Stimulated activated naive CD8-positive, alpha-beta T cell treated with anti-CD3 and anti-CD28 coated beads, Interleukin-15, amount 100 ng/mL, for 72 hours (primary cell): Measurements from ENCODE around the gene TRMT2A.
"Not testable (repeated sequence)": the region's sequence is repeated elsewhere in the genome, so short reads cannot be mapped to it uniquely, and the experiment has no call there.

Source experiments
- ATAC-seq: fragments of 150-1000 bp; cut with Tn5 transposase; 2 replicates; pipeline ENCODE4 v1.10.0; 2021; ENCODE audit warnings: mild to moderate bottlenecking, moderate library complexity
- DNase-seq, 2 donors: peaks; one replicate each; pipeline ENCODE4 v3.0.0; 2021 to 2022
- H3K27ac Mint-ChIP-seq, 2 donors: one replicate each; pipeline ENCODE4 v1.8.0; 2022; ENCODE audit warnings: mild to moderate bottlenecking in 2 of 2, mixed read lengths in 2 of 2, moderate library complexity in 2 of 2
- H3K27me3 Mint-ChIP-seq: one replicate; pipeline ENCODE4 v1.8.0; 2022; ENCODE audit warnings: mixed read lengths
- H3K4me1 Mint-ChIP-seq: one replicate; pipeline ENCODE4 v1.8.0; 2022; ENCODE audit warnings: mild to moderate bottlenecking, mixed read lengths
- H3K4me3 Mint-ChIP-seq, 2 donors: one replicate each; pipeline ENCODE4 v1.8.0; 2022; ENCODE audit warnings: mild to moderate bottlenecking in 2 of 2, mixed read lengths in 2 of 2, moderate library complexity in 1 of 2
- H3K9me3 Mint-ChIP-seq, 2 donors: one replicate each; pipeline ENCODE4 v1.8.0; 2022; ENCODE audit warnings: mixed read lengths in 2 of 2

The TRMT2A gene

DNA sequence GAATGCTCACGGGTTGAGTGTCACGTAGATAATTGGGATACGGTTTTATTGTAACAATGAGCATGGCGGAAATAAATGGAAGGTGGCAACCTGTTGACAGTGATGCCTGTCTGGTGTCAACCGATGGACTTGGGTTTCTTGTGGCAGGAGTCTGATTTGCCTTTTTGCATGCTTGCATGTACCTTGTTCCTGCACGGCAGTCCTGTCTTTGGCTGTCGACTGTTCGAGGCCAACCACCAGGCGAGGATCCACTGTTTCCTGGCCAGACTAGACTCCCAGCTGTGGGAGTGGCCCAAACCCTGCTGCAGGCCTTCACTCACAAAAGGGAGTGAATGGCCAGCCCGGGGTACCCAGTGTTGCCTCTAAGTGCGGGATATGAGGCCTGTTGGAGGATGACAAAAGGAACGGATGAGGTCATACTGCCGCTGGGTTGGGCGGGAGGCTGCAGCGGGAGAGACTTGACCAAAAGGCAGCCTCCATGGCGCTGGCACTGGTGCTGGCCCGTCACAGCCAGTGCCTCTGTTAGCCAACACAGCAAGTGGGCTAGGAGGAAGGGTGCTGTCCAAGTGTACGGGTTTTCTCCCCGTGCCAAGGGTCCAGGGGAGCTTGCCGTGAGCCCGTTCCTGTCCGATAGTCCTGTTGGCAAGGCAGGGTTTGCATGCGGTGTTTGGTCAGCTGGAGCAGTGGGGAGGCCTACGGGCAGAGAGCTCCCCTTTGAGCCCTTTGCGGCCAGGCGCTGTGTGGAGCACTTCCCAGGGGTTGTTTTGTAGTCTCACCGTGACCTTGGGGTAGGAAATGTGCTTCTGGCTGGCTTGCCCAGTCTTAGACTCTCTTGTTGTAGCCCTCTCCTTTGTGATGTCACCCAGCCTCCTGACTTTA is 36.0 kb downstream of the TRMT2A start:
- no peaks in the 10 kb centered on the region for H3K9me3 Mint-ChIP-seq
- H3K27ac Mint-ChIP-seq: peak overlapping the region; percentile 71 to 79
- peaks cover 53% of the 10 kb centered on the region for H3K4me1 Mint-ChIP-seq
- no peak for ATAC-seq
- no peaks in the 10 kb centered on the region for H3K27me3 Mint-ChIP-seq
- H3K4me3 Mint-ChIP-seq: peak overlapping the region; percentile 81 to 94
- DNase-seq: no peak

- Mint-ChIP-seq H3K4me1 (peaks cover 48% of the 10 kb centered on the region), H3K27me3 (no peaks in the 10 kb centered on the region), H3K27ac (peak overlapping the region; percentile 71 to 79), H3K9me3 (no peaks in the 10 kb centered on the region), H3K4me3 (peak overlapping the region; percentile 81 to 94)
- ATAC-seq (peak; percentile 82), DNase-seq (peak; percentile 66 to 68)
These were observed 36.6 kb downstream of the TRMT2A start for GRCh38 chr22:20080445-20080775.

- Mint-ChIP-seq H3K4me3 (peak within 1 kb of the TSS; percentile 84 to 94), H3K27me3 (no peaks in the 10 kb centered on the region), H3K9me3 (no peaks in the 10 kb centered on the region), H3K27ac (peak within 1 kb of the TSS; percentile 71 to 83), H3K4me1 (peaks cover 43% of the 10 kb centered on the region)
- peak; percentile 71 to 77 for DNase-seq
- peak; percentile 94 for ATAC-seq
These were observed 37.1 kb downstream of the TRMT2A start, which contains the start of gene DGCR8 for GRCh38 chr22:20079745-20080444. DGCR8 (plus strand) TSS chr22:20080241; CDS start chr22:20085964, 5,723 bp downstream.

GRCh38 chr22:20076627-20077172 is 40.3 kb downstream of the TRMT2A start:
- ATAC-seq: no peak
- Mint-ChIP-seq H3K4me1 (peaks cover 11% of the 10 kb centered on the region), H3K27me3 (no peaks in the 10 kb centered on the region), H3K9me3 (no peaks in the 10 kb centered on the region), H3K27ac (no peak overlapping the region), H3K4me3 (no peak overlapping the region)
- no peak for DNase-seq

DNA sequence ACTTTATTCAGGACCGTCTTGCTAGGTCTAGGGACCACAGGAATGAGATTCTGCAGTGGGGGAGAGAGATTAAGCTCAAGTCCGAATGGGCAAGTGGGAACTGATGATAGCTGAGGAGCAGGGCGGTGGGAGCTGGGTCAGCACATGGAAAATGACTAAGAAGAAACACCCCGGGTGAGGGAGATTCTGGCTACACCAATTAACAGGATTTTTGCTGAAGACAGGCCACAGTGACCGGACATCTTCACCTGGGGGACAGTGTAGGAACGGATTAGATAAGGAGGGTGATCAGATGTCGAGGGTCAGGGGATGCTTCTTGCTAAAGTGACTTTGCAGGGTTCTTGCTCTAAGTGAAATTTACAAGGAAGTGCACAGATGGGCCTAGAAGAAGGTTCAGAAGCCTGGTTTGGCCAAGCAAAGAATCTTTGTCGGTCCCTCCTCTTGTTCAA is 45.5 kb downstream of the TRMT2A start:
- no peaks in the 10 kb centered on the region for H3K9me3 Mint-ChIP-seq
- no peak overlapping the region for H3K4me3 Mint-ChIP-seq
- H3K27me3 Mint-ChIP-seq: no peaks in the 10 kb centered on the region

DNA sequence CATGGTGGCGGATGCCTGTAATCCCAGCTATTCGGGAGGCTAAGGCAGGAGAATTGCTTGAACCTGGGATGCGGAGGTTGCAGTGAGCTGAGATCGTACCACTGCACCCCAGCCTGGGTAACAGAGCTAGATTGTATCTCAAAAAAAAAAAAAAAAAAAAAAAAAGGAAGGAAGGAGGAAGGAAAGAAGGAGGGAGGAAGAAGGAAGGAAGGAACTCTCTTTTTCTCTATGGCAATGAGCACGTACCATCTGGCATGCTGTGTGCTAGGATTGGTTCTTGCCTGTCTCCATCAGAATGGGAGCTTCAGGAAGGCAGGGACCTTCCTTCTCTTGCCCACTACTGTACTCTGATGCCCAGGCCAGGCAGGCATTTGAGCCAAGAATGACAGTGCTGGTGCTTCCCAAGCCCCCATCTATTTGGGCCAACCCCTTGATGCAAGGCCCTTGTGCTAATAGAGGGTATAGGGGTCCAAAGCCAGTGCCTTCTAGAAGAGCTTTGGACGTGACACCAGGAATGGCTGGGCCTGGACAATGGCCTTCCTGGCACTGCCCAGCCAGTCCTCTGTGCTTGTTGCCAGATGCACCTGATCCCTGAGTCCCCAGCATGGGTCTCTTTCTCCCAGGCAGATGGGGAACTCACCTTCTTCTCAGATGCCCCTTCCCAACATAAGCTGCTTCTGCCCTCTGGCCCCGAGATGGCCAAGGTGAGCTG is 47.5 kb downstream of the TRMT2A start:
- H3K9me3 Mint-ChIP-seq: no peaks in the 10 kb centered on the region
- no peak overlapping the region for H3K27ac Mint-ChIP-seq
- no peaks in the 10 kb centered on the region for H3K27me3 Mint-ChIP-seq
- ATAC-seq: no peak
- H3K4me1 Mint-ChIP-seq: no peaks in the 10 kb centered on the region
- DNase-seq: no peak
- H3K4me3 Mint-ChIP-seq: no peak overlapping the region

More for the DNA sequence above, 45.5 kb downstream of the TRMT2A start:
- ATAC-seq (no peak), DNase-seq (no peak)
- peak overlapping the region in 1 of 2 donors; percentile 44 for H3K27ac Mint-ChIP-seq
- H3K4me1 Mint-ChIP-seq: no peaks in the 10 kb centered on the region

DNA sequence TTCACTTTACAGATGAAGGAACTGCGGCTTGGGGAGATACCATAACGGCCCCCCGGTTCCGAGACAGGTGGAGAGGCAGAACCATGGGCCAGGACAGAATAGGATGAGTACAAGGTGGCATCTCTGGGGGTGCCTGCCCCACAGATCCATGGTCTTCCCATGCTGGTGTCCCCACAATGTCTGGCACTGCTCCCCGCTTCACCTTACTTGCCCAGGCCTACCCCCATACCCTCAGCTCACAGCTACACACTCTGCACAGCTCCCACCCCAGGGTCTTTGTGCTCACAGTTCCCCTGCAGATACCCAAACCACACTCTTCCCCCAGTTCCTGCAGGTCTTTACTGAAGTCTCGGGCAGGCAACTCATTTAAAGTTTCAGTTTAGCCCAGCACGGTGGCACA is 48.4 kb downstream of the TRMT2A start:
- Mint-ChIP-seq H3K27me3 (no peaks in the 10 kb centered on the region), H3K9me3 (no peaks in the 10 kb centered on the region), H3K4me1 (no peaks in the 10 kb centered on the region), H3K4me3 (no peak overlapping the region), H3K27ac (no peak overlapping the region)
- ATAC-seq (no peak), DNase-seq (no peak)

DNA sequence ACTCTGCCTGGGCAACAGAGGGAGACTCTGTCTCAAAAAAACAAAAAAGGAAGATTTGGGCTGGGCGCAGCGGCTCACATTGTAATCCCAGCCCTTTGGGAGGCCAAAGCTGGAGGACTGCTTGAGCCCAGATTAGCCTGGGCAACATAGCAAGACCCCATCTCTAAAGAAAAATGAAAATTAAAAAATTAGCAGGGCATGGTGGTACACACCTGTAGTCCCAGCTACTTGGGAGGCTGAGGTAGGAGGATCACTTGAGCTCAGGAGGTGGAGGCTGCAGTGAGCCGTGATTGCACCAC is 49.7 kb downstream of the TRMT2A start:
- not testable (repeated sequence) for H3K27ac Mint-ChIP-seq, H3K27me3 Mint-ChIP-seq, H3K4me3 Mint-ChIP-seq, H3K4me1 Mint-ChIP-seq, ATAC-seq, DNase-seq, H3K9me3 Mint-ChIP-seq

- no peaks in the 10 kb centered on the region for H3K27me3 Mint-ChIP-seq
- no peak for ATAC-seq
- no peak overlapping the region for H3K27ac Mint-ChIP-seq
- peaks cover 4% of the 10 kb centered on the region for H3K4me1 Mint-ChIP-seq
- no peaks in the 10 kb centered on the region for H3K9me3 Mint-ChIP-seq
- no peak overlapping the region for H3K4me3 Mint-ChIP-seq
- DNase-seq: no peak
These were observed 50.2 kb downstream of the TRMT2A start for GRCh38 chr22:20066617-20067383.

- Mint-ChIP-seq H3K4me1 (peaks cover 8% of the 10 kb centered on the region), H3K9me3 (no peaks in the 10 kb centered on the region), H3K27me3 (no peaks in the 10 kb centered on the region), H3K4me3 (no peak overlapping the region), H3K27ac (no peak overlapping the region)
- no peak for ATAC-seq
- DNase-seq: no peak
These were observed 51.0 kb downstream of the TRMT2A start for GRCh38 chr22:20065896-20066616.

DNA sequence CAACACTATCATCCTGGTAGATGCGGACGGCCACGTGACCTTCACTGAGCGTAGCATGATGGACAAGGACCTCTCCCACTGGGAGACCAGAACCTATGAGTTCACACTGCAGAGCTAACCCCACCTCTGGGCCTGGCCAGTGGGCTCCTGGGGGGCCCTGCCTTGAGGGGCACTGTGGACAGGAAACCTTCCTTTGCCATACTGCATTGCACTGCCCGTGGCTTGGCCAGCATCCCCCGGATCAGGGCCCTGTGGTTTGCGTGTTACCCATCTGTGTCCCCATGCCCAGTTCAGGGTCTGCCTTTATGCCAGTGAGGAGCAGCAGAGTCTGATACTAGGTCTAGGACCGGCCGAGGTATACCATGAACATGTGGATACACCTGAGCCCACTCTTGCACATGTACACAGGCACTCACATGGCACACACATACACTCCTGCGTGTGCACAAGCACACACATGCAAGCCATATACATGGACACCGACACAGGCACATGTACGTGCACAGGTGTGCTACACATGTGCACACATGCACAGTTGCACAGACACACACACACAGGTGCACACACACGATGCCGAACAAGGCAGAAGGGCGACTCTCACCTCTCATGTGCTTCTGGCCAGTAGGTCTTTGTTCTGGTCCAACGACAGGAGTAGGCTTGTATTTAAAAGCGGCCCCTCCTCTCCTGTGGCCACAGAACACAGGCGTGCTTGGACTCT is 52.3 kb downstream of the TRMT2A start:
- Mint-ChIP-seq H3K4me1 (peaks cover 14% of the 10 kb centered on the region), H3K9me3 (no peaks in the 10 kb centered on the region), H3K4me3 (no peak overlapping the region), H3K27ac (no peak overlapping the region), H3K27me3 (no peaks in the 10 kb centered on the region)
- DNase-seq (no peak), ATAC-seq (no peak)

DNA sequence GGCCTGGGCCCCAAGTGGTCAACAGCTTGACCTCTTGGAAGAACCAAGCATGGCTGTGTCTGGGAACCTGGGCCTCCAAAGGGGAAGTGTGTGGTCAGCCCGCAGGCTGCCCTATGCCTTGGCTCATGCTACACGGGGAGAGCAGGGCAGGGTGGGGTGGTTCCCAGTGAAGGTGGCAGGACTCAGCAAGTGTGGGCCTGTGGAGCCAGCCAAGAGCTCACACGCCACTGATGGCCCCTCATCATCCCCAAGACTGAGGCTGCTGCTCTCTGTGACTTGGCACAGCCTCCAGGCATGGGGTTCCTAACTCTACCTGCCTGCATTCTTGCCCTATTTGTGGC is 52.9 kb downstream of the TRMT2A start:
- no peak for DNase-seq
- no peak for ATAC-seq
- Mint-ChIP-seq H3K4me1 (peaks cover 20% of the 10 kb centered on the region), H3K27ac (no peak overlapping the region), H3K4me3 (no peak overlapping the region), H3K9me3 (no peaks in the 10 kb centered on the region), H3K27me3 (no peaks in the 10 kb centered on the region)

GRCh38 chr22:20063271-20064139 is 53.5 kb downstream of the TRMT2A start:
- DNase-seq: no peak
- Mint-ChIP-seq H3K4me1 (peaks cover 26% of the 10 kb centered on the region), H3K4me3 (no peak overlapping the region), H3K27ac (no peak overlapping the region), H3K27me3 (no peaks in the 10 kb centered on the region), H3K9me3 (no peaks in the 10 kb centered on the region)
- no peak for ATAC-seq
